Right lobe of liver (tissue), 5 donors: ENCODE measurements around the gene NBL1. TPM values are rescaled to one million over a fixed set of nuclear protein-coding genes. Genes with fewer than 3 reads are reported as not detected.

Experiments
- total RNA-seq, 6 experiments: library from RNA; depleted of rRNA in 2 of 6; stranded (reverse); fragments of >200 nt in 2 of 6; fragmentation: NEBNext Ultra II Directional in 3 of 6; extraction: Animal tissue kit (Norgen Biotek cat#: 25700) in 3 of 6; gene quantifications; one replicate each; pipeline versions ENCODE4 v1.1.0 to v1.2.4, GENCODE V29; 2016 to 2023
- donor health status: DM: no; HTN: no; CAD: no.
- donor health status: DM: no; HTN: no; CAD: no.
- donor health status: DM: no; HTN: yes; CAD: no.
- donor health status: DM: no; HTN: yes; CAD: no.

NBL1 gene
- total RNA-seq, 6 experiments from 2014 or later = 2.2 to 5.7 (median 3.4) TPM

Other genes with a start within 250 kb of the NBL1 start
- gene CAPZB, start 158.8 kb upstream of the NBL1 start, total RNA-seq = 100 to 1,000 TPM in 1 of 6 experiments, 10 to 100 TPM in 5; 53.5 to 117 (median 88.0) TPM
- not detected for gene HTR6, start 20.6 kb downstream of the NBL1 start, total RNA-seq
- gene TMCO4, start 155.6 kb downstream of the NBL1 start, total RNA-seq = 10 to 100 TPM in 3 of 6 experiments, 1 to 10 TPM in 3; 6.4 to 13.5 (median 9.8) TPM
- gene RNF186, start 171.0 kb downstream of the NBL1 start, total RNA-seq = 1 to 10 TPM in 1 of 6 experiments, under 1 TPM in 3, not detected in 2; 0.30 to 2.9 (median 0.53) TPM
- gene OTUD3, start 238.1 kb downstream of the NBL1 start, total RNA-seq = 1 to 10 TPM in 5 of 6 experiments, under 1 TPM in 1; 0.98 to 3.4 (median 1.3) TPM